Endothelial cell of hepatic sinusoid (primary cell): Measurements from ENCODE around the gene FAT2.

Source experiments
- in situ Hi-C: cut with HindIII; loops from 2 replicates; pipeline ENCODE4 v1.10.0; 2017; ENCODE audit warnings: low sequenced_read_pairs

Gene FAT2

GRCh38 chr5:151591144-151591819 is at the start of gene FAT2:
FAT2 (minus strand) TSS chr5:151591331; CDS start chr5:151568931, 22,400 bp downstream.
- in situ Hi-C loops = no loop called here

- in situ Hi-C loops = loop anchor here (25.0 kb wide), 1 partner anchor 201 kb away; the partner anchor contains the start of gene SLC36A1
Measured at GRCh38 chr5:151638619-151639018, 47.5 kb upstream of the FAT2 start.

GRCh38 chr5:151637676-151638075 is 46.5 kb upstream of the FAT2 start:
- in situ Hi-C loops = loop anchor here (25.0 kb wide), 1 partner anchor 200 kb away; the partner anchor contains the start of gene SLC36A1

- in situ Hi-C loops = loop anchor here (25.0 kb wide), 1 partner anchor 197 kb away; the partner anchor contains the start of gene SLC36A1
Measured at GRCh38 chr5:151633892-151634291, 42.8 kb upstream of the FAT2 start.

- in situ Hi-C loops = loop anchor here (25.0 kb wide), 1 partner anchor 196 kb away; the partner anchor contains the start of gene SLC36A1
Measured at GRCh38 chr5:151632941-151633340, 41.8 kb upstream of the FAT2 start.

- in situ Hi-C loops = loop anchor here (25.0 kb wide), 1 partner anchor 195 kb away; the partner anchor contains the start of gene SLC36A1
Measured at GRCh38 chr5:151632524-151632923, 41.4 kb upstream of the FAT2 start.

- in situ Hi-C loops = loop anchor here (25.0 kb wide), 1 partner anchor 195 kb away; the partner anchor contains the start of gene SLC36A1
Measured at GRCh38 chr5:151631941-151632340, 40.8 kb upstream of the FAT2 start.

- in situ Hi-C loops = loop anchor here (25.0 kb wide), 1 partner anchor 193 kb away; the partner anchor contains the start of gene SLC36A1
Measured at GRCh38 chr5:151630088-151630487, 39.0 kb upstream of the FAT2 start.

GRCh38 chr5:151628112-151628823 is 37.1 kb upstream of the FAT2 start:
- in situ Hi-C loops = loop anchor here (25.0 kb wide), 1 partner anchor 191 kb away; the partner anchor contains the start of gene SLC36A1

GRCh38 chr5:151627650-151628049 is 36.5 kb upstream of the FAT2 start:
- in situ Hi-C loops = loop anchor here (25.0 kb wide), 1 partner anchor 190 kb away; the partner anchor contains the start of gene SLC36A1

- in situ Hi-C loops = loop anchor here (25.0 kb wide), 1 partner anchor 188 kb away; the partner anchor contains the start of gene SLC36A1
Measured at GRCh38 chr5:151625285-151625684, 34.2 kb upstream of the FAT2 start.

GRCh38 chr5:151624476-151624875 is 33.3 kb upstream of the FAT2 start:
- in situ Hi-C loops = loop anchor here (25.0 kb wide), 1 partner anchor 513 kb away; no protein-coding TSS in a partner anchor

- in situ Hi-C loops = loop anchor here (25.0 kb wide), 1 partner anchor 515 kb away; no protein-coding TSS in a partner anchor
Measured at GRCh38 chr5:151622367-151623088, 31.4 kb upstream of the FAT2 start.

- in situ Hi-C loops = loop anchor here (25.0 kb wide), 1 partner anchor 517 kb away; no protein-coding TSS in a partner anchor
Measured at GRCh38 chr5:151620461-151620840, 29.3 kb upstream of the FAT2 start.

GRCh38 chr5:151619812-151620460 is 28.8 kb upstream of the FAT2 start:
- in situ Hi-C loops = loop anchor here (25.0 kb wide), 1 partner anchor 517 kb away; no protein-coding TSS in a partner anchor

GRCh38 chr5:151618907-151619306 is 27.8 kb upstream of the FAT2 start:
- in situ Hi-C loops = loop anchor here (25.0 kb wide), 1 partner anchor 518 kb away; no protein-coding TSS in a partner anchor

GRCh38 chr5:151617841-151618710 is 26.9 kb upstream of the FAT2 start:
- in situ Hi-C loops = loop anchor here (25.0 kb wide), 1 partner anchor 519 kb away; no protein-coding TSS in a partner anchor

- in situ Hi-C loops = loop anchor here (25.0 kb wide), 1 partner anchor 520 kb away; no protein-coding TSS in a partner anchor
Measured at GRCh38 chr5:151617383-151617840, 26.3 kb upstream of the FAT2 start.

GRCh38 chr5:151615431-151615830 is 24.3 kb upstream of the FAT2 start:
- in situ Hi-C loops = loop anchor here (25.0 kb wide), 1 partner anchor 522 kb away; no protein-coding TSS in a partner anchor
